ENCODE results near the gene RXRG.

Gene RXRG

DNA sequence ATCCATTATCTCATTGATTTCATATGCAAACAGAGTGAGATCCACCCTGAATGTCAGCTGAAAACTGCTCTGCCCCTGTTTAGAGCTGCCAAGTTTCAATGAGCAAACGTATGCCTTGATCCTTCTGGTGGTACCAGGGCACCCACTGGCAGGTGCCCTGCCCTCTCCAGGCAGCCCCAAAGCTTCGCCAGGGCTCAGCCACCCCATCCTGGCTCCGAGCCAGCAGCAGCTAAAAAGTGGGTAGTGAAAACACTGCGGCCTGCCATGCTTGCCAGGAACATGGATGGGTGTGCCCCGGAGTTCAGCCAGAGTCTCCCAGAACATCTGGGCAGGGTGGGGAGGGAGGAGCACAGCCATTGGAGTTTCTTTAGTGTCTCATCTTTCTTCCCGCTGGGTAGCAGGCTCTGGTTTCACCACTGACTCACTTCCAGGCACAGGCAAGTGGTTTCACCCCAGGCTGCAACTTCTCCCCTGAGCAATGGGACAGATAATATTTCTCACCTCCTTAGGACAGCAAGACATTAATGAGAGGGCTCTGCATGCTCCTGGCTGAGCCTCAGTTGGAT is 80.3 kb downstream of the RXRG start:
- CTCF ChIA-PET, result interaction anchor here (0.6 kb wide), 1 partner anchor 293 kb away, joined by 3 read pairs; no protein-coding TSS in a partner anchor
- peak; percentile 81 for DNase-seq (ENCODE audit: low spot score)
- TF ChIP-seq, protein P1, sequence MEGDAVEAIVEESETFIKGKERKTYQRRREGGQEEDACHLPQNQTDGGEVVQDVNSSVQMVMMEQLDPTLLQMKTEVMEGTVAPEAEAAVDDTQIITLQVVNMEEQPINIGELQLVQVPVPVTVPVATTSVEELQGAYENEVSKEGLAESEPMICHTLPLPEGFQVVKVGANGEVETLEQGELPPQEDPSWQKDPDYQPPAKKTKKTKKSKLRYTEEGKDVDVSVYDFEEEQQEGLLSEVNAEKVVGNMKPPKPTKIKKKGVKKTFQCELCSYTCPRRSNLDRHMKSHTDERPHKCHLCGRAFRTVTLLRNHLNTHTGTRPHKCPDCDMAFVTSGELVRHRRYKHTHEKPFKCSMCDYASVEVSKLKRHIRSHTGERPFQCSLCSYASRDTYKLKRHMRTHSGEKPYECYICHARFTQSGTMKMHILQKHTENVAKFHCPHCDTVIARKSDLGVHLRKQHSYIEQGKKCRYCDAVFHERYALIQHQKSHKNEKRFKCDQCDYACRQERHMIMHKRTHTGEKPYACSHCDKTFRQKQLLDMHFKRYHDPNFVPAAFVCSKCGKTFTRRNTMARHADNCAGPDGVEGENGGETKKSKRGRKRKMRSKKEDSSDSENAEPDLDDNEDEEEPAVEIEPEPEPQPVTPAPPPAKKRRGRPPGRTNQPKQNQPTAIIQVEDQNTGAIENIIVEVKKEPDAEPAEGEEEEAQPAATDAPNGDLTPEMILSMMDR (conservative IDR thresholded peaks at IDR 0.05; ENCODE audit: low read depth), result no peak; the same call in 1 of the 2 replicates
- peak overlapping the region; percentile 76 for H3K27ac ChIP-seq
- POLR2A ChIA-PET (ENCODE audit: low non-redundant PET), result no interaction called here

DNA sequence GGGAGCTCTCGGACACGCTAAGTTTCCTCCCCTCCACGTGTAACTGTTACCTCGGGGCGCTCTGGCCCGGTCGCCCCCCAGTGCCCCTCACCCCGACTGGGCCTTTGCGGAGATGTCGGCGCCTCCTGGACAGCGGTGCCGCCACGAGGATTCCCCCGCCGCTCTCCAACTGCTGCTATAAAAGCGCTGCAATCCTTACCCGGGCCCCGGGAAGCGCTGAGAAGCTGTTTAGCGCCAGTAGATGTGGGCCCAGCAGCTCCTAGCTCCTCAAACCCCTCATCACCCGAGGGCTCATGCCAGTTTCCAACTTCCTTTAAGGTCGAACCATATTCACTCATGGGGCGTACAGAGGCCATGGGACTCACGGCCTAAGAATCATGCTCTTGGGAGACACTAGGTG is 88.0 kb downstream of the RXRG start:
- TF ChIP-seq, protein P1 (conservative IDR thresholded peaks at IDR 0.05; ENCODE audit: low read depth), result no peak
- ChIA-PET POLR2A (ENCODE audit: low non-redundant PET) (no interaction called here), CTCF (no interaction called here)
- H3K27ac ChIP-seq, result no peak overlapping the region
- no peak for DNase-seq (ENCODE audit: low spot score)

DNA sequence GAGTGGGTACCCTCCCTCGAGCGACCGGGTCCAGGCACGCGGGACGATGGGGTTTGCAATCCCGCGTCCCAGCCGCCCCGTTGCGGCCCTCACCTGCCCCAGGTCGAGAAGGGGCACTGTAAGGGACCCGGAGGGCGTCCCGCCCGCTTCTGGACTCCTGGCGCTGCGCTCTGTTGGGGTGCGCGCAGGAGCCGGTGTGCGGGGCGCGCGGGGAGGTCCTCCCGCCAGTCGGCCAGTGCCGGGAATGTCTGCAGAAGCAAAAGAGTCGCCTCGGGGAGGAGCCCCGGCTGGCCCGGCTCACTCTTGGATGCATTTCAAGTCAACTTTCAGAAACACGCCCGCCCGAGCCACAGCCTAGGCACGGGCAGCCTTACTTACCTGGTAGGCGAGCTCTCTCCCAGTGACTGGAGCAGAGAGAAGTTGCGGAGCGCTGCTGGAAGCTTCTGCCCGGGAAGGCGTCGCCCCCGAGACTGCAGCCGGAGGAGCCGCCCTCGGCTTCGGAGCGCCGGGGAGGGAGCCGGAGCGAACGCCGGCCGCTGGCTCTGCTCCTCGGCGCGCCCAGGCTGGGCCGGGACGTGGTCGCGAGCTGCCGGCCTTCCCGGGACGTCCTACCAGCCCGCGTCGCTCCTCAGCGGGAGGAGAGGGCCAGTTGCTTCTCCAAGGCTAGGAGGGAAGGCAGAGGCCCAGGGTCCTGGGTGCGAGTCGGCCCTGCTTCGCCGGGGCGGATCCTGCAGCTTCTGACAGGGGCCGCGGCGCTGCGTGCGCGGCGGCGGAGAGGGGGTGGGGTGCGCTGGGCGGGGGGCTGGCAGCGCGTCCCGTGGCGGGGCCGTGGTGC is 88.7 kb downstream of the RXRG start, which contains the start of gene LMX1A:
Gene LMX1A (minus strand): TSS at position 739 of the 835 bp plus-strand sequence. CDS start 1,156 bp downstream, outside the sequence.
- TF ChIP-seq, protein P1 (conservative IDR thresholded peaks at IDR 0.05; ENCODE audit: low read depth), result no peak
- no peak within 1 kb of the TSS for H3K27ac ChIP-seq
- no peak for DNase-seq (ENCODE audit: low spot score)
- ChIA-PET CTCF (interaction anchor here (0.7 kb wide), 1 partner anchor 45 kb away, joined by 3 read pairs; no protein-coding TSS in a partner anchor), POLR2A (ENCODE audit: low non-redundant PET) (no interaction called here)

DNA sequence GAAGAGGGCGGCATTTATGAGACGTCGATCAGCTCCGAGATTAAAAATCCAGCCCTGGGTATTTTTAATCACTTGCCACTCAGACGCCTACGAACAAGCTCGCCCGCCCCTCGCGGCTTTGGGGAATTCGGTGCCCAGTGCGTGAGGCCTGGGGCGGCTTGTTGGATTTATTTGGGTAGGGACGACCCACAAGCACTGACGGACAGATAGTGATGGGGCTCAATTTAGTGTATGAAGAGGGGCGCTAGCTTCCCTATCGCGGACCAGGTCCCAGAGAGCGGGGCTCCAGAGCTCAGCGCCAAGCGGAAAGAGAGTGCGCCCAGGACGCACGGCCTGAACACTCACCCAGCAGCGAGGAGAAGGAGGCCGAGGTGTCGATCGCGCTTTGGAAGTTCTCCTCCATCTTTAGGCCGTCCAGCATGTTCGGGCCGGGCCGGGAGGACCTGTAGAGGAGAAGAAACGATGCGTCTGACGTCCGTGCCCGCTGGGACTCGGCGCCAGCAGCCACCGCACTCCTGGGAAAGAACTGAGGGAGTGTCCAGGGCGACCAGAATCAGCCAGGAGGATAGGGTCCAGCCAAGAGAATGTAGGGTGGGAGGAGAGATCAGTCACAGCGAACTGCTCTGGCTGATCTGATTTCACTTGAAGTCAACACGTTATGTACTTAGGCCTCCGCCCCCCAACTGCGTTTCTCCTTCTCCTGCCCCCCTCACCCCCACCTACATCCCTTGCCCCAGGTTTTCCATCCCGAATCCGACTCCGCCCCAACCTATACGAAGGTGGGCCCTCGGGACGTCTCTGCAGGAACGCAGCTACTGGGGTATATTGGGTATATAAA is 89.6 kb downstream of the RXRG start:
- H3K27ac ChIP-seq, result no peak overlapping the region
- TF ChIP-seq, protein P1 (conservative IDR thresholded peaks at IDR 0.05; ENCODE audit: low read depth), result no peak
- no peak for DNase-seq (ENCODE audit: low spot score)
- CTCF ChIA-PET, result interaction anchor here (0.6 to 1.6 kb wide), 3 partner anchors 12 to 44 kb away, joined by 3 to 7 read pairs (median 4); no protein-coding TSS in a partner anchor
- POLR2A ChIA-PET (ENCODE audit: low non-redundant PET), result no interaction called here

DNA sequence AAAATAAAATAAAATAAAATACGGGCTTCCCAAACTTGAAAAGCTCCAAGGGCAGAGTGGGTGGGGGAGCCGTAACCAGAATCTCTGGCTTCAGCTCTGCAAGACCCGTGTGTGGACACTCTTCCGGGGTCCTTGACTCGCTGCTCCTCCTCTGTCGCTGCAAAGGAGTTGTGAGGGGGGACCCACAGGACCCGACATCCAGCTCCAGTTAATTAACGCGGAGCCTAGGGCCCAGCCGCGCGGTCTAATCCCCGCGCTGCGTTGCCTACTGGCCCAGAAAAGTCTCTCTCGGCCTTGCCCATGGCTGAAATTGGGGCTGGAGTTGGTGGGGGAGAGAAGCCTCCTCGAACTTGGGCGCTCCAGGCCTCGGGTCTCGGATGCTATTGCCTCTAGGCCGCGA is 90.2 kb downstream of the RXRG start:
- ChIA-PET CTCF (interaction anchor here (0.5 to 1.6 kb wide), 3 partner anchors 13 to 192 kb away, joined by 4 to 7 read pairs (median 4); no protein-coding TSS in a partner anchor), POLR2A (ENCODE audit: low non-redundant PET) (no interaction called here)
- DNase-seq (ENCODE audit: low spot score), result no peak
- H3K27ac ChIP-seq, result no peak overlapping the region
- TF ChIP-seq, protein P1 (conservative IDR thresholded peaks at IDR 0.05; ENCODE audit: low read depth), result no peak

All from RWPE1 (cell line).